Neural cell (in vitro differentiated cells): Measurements from ENCODE around the gene HSPB7.
"Not testable (repeated sequence)": the region's sequence is repeated elsewhere in the genome, so short reads cannot be mapped to it uniquely, and the experiment has no call there.

Source experiments
- CTCF ChIP-seq: fragments of 450-650 bp; IDR thresholded peaks from 2 replicates; pipeline ENCODE4 v1.5.1; 2014; ENCODE audit warnings: antibody characterized with exemption, mild to moderate bottlenecking, moderate library complexity; ENCODE audit not compliant: poor library complexity, severe bottlenecking
- EZH2 ChIP-seq: fragments of 200-600, 300-800 bp; shearing (Covaris generic), sonication (generic); IDR thresholded peaks from 2 replicates; pipeline ENCODE4 v1.6.1; 2014; ENCODE audit warnings: antibody characterized with exemption, low read length, borderline replicate concordance, mild to moderate bottlenecking; ENCODE audit not compliant: insufficient read depth, poor library complexity, severe bottlenecking
- SMC3 ChIP-seq: fragments of 450-650 bp; conservative IDR thresholded peaks from 2 replicates; pipeline ENCODE4 v1.6.1; 2014; ENCODE audit warnings: antibody characterized with exemption, mild to moderate bottlenecking, moderate library complexity; ENCODE audit not compliant: poor library complexity

DNA sequence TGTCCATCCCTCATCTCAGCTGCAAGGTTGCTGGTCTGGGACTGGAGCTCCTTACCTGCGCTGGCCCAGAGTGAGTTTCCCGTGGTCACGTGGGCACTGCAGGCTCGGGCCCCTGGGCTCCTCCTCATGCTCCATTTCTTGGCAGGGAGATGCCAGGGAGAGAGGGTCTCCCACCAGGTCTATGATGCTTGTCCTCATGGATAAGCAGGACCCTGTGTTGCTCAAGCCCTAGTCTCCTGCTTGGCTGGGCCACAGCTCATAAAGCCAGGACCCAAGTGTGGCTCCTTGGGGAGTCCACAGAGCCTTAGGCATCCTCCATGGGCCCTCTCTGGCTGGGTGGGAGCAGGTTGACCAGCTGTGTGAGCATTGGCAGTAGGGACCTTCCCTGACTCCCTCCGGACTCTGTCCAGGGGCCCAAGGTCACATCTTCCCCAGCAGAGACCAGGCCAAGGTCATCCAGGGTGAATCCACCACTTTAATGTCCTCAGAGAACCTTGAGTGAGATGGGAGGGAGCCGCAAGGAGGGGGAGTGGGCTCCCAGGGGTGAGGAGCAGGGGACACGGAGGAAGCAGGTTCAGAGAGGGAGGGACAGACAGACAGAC, 39.6 kb upstream of the HSPB7 start:
- TF ChIP-seq CTCF, EZH2, SMC3: not testable (repeated sequence)
